ENCODE measurements around the gene FAM131B. TPM values are rescaled to one million over a fixed set of nuclear protein-coding genes. Genes with fewer than 3 reads are reported as not detected.

FAM131B gene
- total and polyA plus RNA-seq, 4 donors, result 0.18 to 1.1 (median 0.54) TPM

GRCh38 chr7:143382126-143382790, 19.7 kb upstream of the FAM131B start:
- peak in 2 of 3 donors; percentile 14 to 20 for DNase-seq
- peaks cover 15 to 54% (median 34%) of the 10 kb centered on the region in 5 donors for H3K4me1 ChIP-seq (ENCODE audit: control insufficient read depth in 5 of 5, insufficient read depth in 5 of 5, low read length in 5 of 5)

GRCh38 chr7:143381427-143382125, 19.1 kb upstream of the FAM131B start:
- TF ChIP-seq, protein P1, sequence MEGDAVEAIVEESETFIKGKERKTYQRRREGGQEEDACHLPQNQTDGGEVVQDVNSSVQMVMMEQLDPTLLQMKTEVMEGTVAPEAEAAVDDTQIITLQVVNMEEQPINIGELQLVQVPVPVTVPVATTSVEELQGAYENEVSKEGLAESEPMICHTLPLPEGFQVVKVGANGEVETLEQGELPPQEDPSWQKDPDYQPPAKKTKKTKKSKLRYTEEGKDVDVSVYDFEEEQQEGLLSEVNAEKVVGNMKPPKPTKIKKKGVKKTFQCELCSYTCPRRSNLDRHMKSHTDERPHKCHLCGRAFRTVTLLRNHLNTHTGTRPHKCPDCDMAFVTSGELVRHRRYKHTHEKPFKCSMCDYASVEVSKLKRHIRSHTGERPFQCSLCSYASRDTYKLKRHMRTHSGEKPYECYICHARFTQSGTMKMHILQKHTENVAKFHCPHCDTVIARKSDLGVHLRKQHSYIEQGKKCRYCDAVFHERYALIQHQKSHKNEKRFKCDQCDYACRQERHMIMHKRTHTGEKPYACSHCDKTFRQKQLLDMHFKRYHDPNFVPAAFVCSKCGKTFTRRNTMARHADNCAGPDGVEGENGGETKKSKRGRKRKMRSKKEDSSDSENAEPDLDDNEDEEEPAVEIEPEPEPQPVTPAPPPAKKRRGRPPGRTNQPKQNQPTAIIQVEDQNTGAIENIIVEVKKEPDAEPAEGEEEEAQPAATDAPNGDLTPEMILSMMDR (IDR thresholded peaks at IDR 0.05; ENCODE audit: control extremely low read depth, extremely low read depth), result no peak
- Histone ChIP-seq H3K4me1 (ENCODE audit: control insufficient read depth in 5 of 5, insufficient read depth in 5 of 5, low read length in 5 of 5) (peaks cover 15 to 54% (median 31%) of the 10 kb centered on the region in 5 donors), H3K27ac (ENCODE audit: low read depth in 1 of 2, low read length in 1 of 2) (peak overlapping the region; percentile 99), H3K36me3 (ENCODE audit: control insufficient read depth in 4 of 4, insufficient read depth in 4 of 4, low read length in 4 of 4) (peaks cover 0 to 28% (median 16%) of the 10 kb centered on the region in 4 donors), H3K9ac (ENCODE audit: insufficient read depth in 1 of 2, low read length in 2 of 2) (peak overlapping the region; percentile 28 to 72), H3K9me3 (ENCODE audit: control insufficient read depth in 4 of 4, insufficient read depth in 3 of 4, low read length in 3 of 4) (no peaks in the 10 kb centered on the region), H3K4me3 (peak overlapping the region; percentile 81), H3K27me3 (ENCODE audit: control insufficient read depth in 3 of 3, insufficient read depth in 3 of 3, low read length in 2 of 3) (no peaks in the 10 kb centered on the region)
- DNase-seq (peak; percentile 90 to 94 (median 93)), ATAC-seq (ENCODE audit: insufficient read depth, low FRiP score) (no peak)
- WGBS, 2 donors, result 0 to 2% methylated on average over 45 to 64 of the region's 64 CpGs

More at GRCh38 chr7:143382126-143382790, 19.7 kb upstream of the FAM131B start:
- TF ChIP-seq, protein P1 (IDR thresholded peaks at IDR 0.05; ENCODE audit: control extremely low read depth, extremely low read depth), result no peak
- no peak for ATAC-seq (ENCODE audit: insufficient read depth, low FRiP score)
- peaks cover 0 to 33% (median 19%) of the 10 kb centered on the region in 4 donors for H3K36me3 ChIP-seq (ENCODE audit: control insufficient read depth in 4 of 4, insufficient read depth in 4 of 4, low read length in 4 of 4)
- peak overlapping the region; percentile 90 to 99 for H3K27ac ChIP-seq (ENCODE audit: low read depth in 1 of 2, low read length in 1 of 2)
- no peaks in the 10 kb centered on the region for H3K27me3 ChIP-seq (ENCODE audit: control insufficient read depth in 3 of 3, insufficient read depth in 3 of 3, low read length in 2 of 3)
- H3K4me3 ChIP-seq, result peak overlapping the region; percentile 81
- WGBS, 2 donors, result 23 to 35% methylated on average over 19 to 20 of the region's 21 CpGs
- H3K9me3 ChIP-seq (ENCODE audit: control insufficient read depth in 4 of 4, insufficient read depth in 3 of 4, low read length in 3 of 4), result no peaks in the 10 kb centered on the region
- H3K9ac ChIP-seq (ENCODE audit: insufficient read depth in 1 of 2, low read length in 2 of 2), result peak overlapping the region; percentile 28 to 72

- Histone ChIP-seq H3K36me3 (ENCODE audit: control insufficient read depth in 4 of 4, insufficient read depth in 4 of 4, low read length in 4 of 4) (peaks cover 0 to 23% (median 13%) of the 10 kb centered on the region in 4 donors), H3K4me1 (ENCODE audit: control insufficient read depth in 5 of 5, insufficient read depth in 5 of 5, low read length in 5 of 5) (peaks cover 15 to 48% (median 26%) of the 10 kb centered on the region in 5 donors), H3K9me3 (ENCODE audit: control insufficient read depth in 4 of 4, insufficient read depth in 3 of 4, low read length in 3 of 4) (no peaks in the 10 kb centered on the region), H3K9ac (ENCODE audit: insufficient read depth in 1 of 2, low read length in 2 of 2) (peak within 1 kb of the TSS; percentile 75 to 86), H3K27ac (ENCODE audit: low read depth in 1 of 2, low read length in 1 of 2) (peak within 1 kb of the TSS; percentile 99), H3K27me3 (ENCODE audit: control insufficient read depth in 3 of 3, insufficient read depth in 3 of 3, low read length in 2 of 3) (no peaks in the 10 kb centered on the region), H3K4me3 (peak within 1 kb of the TSS; percentile 81)
- DNase-seq (peak; percentile 96 to 97 (median 97)), ATAC-seq (ENCODE audit: insufficient read depth, low FRiP score) (peak; percentile 85)
- TF ChIP-seq, protein P1 (IDR thresholded peaks at IDR 0.05; ENCODE audit: control extremely low read depth, extremely low read depth), result no peak
- WGBS, 2 donors, result 0 to 1% methylated on average over 50 to 72 of the region's 72 CpGs
Observed at GRCh38 chr7:143380646-143381426, 18.3 kb upstream of the FAM131B start, which contains the start of gene ZYX. Gene ZYX (plus strand): TSS chr7:143381345. CDS start chr7:143381572, 227 bp downstream.

All from lung (tissue), 12 donors.